Spinal cord (tissue), 10 donors: ENCODE results near the gene MGST2. TPM values are rescaled to one million over a fixed set of nuclear protein-coding genes. Genes with fewer than 3 reads are reported as not detected.

Experiments used
- DNase-seq, 6 donors: peaks; one replicate each; pipeline versions ENCODE4 v3.0.0 to v3.0.0-alpha.2; 2013 to 2015; ENCODE audit warnings: low spot score in 6 of 6, low read depth in 4 of 6
- H3K27ac ChIP-seq: one replicate; pipeline ENCODE4 v1.5.1; 2013; ENCODE audit warnings: low read depth, low read length, control low read depth
- H3K27me3 ChIP-seq: one replicate; pipeline ENCODE4 v1.6.1; 2013; ENCODE audit warnings: low read length; ENCODE audit not compliant: control insufficient read depth, insufficient read depth
- H3K36me3 ChIP-seq: one replicate; pipeline ENCODE4 v1.6.1; 2013; ENCODE audit warnings: low read length; ENCODE audit not compliant: control insufficient read depth, insufficient read depth
- H3K4me1 ChIP-seq: one replicate; pipeline ENCODE4 v1.6.1; 2013; ENCODE audit warnings: low read length; ENCODE audit not compliant: control insufficient read depth, insufficient read depth
- H3K4me3 ChIP-seq: one replicate; pipeline ENCODE4 v1.5.1; 2013; ENCODE audit warnings: low read depth, low read length, control low read depth
- H3K9me3 ChIP-seq: one replicate; pipeline ENCODE4 v1.6.1; 2013; ENCODE audit warnings: low read length; ENCODE audit not compliant: control insufficient read depth, insufficient read depth
- WGBS: methylation state at CpG from one replicate; pipeline ENCODE4 v1.1.5; 2013; ENCODE audit warnings: missing lambda C conversion rate; ENCODE audit not compliant: insufficient coverage; 5-methylcytosine and 5-hydroxymethylcytosine counted together
- polyA plus RNA-seq, 2 donors: library from polyadenylated mRNA; unstranded; fragments of 120-200 nt; gene quantifications; one replicate each; pipeline ENCODE4 v1.2.1, GENCODE V29; 2013; ENCODE audit not compliant: insufficient read length in 2 of 2
- total RNA-seq, 2 donors: library from RNA; depleted of rRNA in 1 of 2; stranded (reverse); fragments of 120-200 nt in 1 of 2; fragments of >200 nt in 1 of 2; gene quantifications; one replicate each; pipeline versions ENCODE4 v1.2.3 to v1.2.4, GENCODE V29; 2013 to 2014
- donor health status: healthy.

The MGST2 gene
- total and polyA plus RNA-seq, 4 donors, result 19.3 to 59.4 (median 25.0) TPM

- DNase-seq, result no peak
- H3K9me3 ChIP-seq, result no peaks in the 10 kb centered on the region
- no peaks in the 10 kb centered on the region for H3K4me1 ChIP-seq
- no peaks in the 10 kb centered on the region for H3K36me3 ChIP-seq
- H3K27me3 ChIP-seq, result peaks cover under 1% of the 10 kb centered on the region
- no peak overlapping the region for H3K27ac ChIP-seq
- no peak overlapping the region for H3K4me3 ChIP-seq
- WGBS, result 100% methylated on average over 3 of the region's 3 CpGs
These were observed 63.2 kb downstream of the MGST2 start for GRCh38 chr4:139728840-139729239.

GRCh38 chr4:139732991-139733570 is 67.5 kb downstream of the MGST2 start:
- Histone ChIP-seq H3K4me1 (peaks cover 17% of the 10 kb centered on the region), H3K4me3 (no peak overlapping the region), H3K27ac (no peak overlapping the region), H3K36me3 (no peaks in the 10 kb centered on the region), H3K27me3 (peaks cover 2% of the 10 kb centered on the region), H3K9me3 (no peaks in the 10 kb centered on the region)
- no CpG with 5 or more reads among the region's 4 CpGs for WGBS
- DNase-seq, result no peak

DNA sequence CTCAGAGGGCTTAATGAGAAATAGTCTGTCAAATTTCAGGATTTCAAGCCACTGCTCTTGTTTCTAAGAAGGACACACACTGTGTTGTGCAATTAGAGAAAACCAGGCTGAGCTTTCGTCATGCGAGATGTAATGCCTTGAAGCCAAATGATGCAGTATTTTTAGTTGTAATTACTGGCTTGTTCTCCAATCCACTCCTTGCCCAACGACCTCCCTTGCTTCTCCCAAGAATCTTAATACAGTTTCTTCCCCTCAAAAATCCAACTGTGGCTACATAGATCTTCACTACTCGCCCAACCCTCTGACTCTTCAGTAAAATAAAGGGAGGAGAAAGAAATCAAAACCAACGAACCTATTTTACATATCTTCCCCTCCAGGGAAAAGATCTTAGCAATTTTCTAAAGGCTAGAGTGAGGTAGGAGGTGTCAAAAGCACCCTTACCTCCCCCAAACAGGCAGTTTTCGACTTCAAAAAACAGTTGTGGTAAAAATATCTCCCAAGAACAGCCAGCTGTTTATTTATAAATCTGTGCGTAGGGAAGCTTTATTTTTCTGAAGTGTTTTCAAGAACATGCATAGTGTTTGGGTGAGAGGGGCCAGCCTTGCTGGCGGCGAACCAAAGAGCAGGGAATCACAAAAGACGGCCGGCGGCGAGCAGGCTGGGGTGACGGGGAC is 68.7 kb downstream of the MGST2 start:
- peaks cover 17% of the 10 kb centered on the region for H3K4me1 ChIP-seq
- H3K27ac ChIP-seq, result peak overlapping the region; percentile 81
- peak in 3 of 6 donors; percentile 22 to 81 (median 69) for DNase-seq
- whole genome bisulfite sequencing, result 0% methylated on average over 8 of the region's 14 CpGs
- no peaks in the 10 kb centered on the region for H3K9me3 ChIP-seq
- no peaks in the 10 kb centered on the region for H3K36me3 ChIP-seq
- peaks cover 2% of the 10 kb centered on the region for H3K27me3 ChIP-seq
- peak overlapping the region; percentile 63 for H3K4me3 ChIP-seq

DNA sequence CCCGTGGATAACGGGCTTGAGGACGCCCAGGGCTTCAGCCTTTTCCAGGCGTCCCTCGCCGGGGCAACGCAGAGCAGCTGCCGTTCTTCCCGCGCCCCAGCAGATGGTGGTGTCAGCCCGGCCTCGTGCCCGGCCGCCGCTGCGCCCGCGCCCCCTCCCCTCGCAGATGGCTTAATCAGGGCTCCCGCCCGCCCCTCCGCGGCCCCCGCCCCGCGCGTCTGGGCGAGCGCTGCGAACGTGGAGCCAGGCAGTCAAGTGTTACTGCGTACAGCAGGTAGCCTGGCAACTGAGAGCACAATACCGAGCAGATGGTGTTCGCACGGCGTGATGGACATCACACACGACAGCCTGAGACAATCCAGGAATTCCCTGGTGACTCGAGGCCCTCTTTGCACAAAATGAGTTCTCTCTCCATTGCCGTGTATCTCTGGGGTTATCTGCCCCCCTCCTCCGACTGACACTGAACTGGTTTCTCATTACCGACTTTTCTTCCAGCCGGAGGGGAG is 69.3 kb downstream of the MGST2 start:
- Histone ChIP-seq H3K4me3 (peak overlapping the region; percentile 63), H3K9me3 (no peaks in the 10 kb centered on the region), H3K4me1 (peaks cover 18% of the 10 kb centered on the region), H3K27ac (peak overlapping the region; percentile 87), H3K27me3 (peaks cover 2% of the 10 kb centered on the region), H3K36me3 (no peaks in the 10 kb centered on the region)
- peak; percentile 74 to 98 (median 86) for DNase-seq
- under 1% methylated on average over 39 of the region's 42 CpGs for WGBS

- DNase-seq, result peak in 4 of 6 donors; percentile 19 to 80 (median 50)
- no peaks in the 10 kb centered on the region for H3K9me3 ChIP-seq
- peak overlapping the region; percentile 87 for H3K27ac ChIP-seq
- H3K4me1 ChIP-seq, result peaks cover 25% of the 10 kb centered on the region
- H3K27me3 ChIP-seq, result peaks cover 2% of the 10 kb centered on the region
- peak overlapping the region; percentile 63 for H3K4me3 ChIP-seq
- under 1% methylated on average over 44 of the region's 59 CpGs for WGBS
- H3K36me3 ChIP-seq, result no peaks in the 10 kb centered on the region
These were observed 70.0 kb downstream of the MGST2 start for GRCh38 chr4:139735381-139736273.

DNA sequence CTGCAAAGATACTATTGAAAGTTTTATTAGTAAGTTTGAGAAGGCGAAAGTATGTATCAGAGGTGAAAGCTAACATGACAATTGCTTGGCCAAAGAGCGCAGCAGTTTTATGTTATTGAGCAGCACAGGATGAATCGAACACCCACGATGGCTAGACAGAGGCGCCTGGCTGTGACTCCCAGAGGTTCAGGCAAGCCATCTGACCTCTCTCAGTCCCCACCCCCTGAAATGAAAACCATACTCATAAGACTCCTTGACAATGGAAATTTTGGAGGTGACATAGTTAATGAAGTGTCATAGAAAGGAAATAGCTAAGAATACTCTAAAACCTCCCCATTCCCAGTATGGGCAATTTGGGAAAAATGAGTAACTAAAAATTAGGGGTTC is 70.6 kb downstream of the MGST2 start:
- Histone ChIP-seq H3K27ac (peak overlapping the region; percentile 87), H3K4me1 (peaks cover 29% of the 10 kb centered on the region), H3K4me3 (no peak overlapping the region), H3K9me3 (no peaks in the 10 kb centered on the region), H3K27me3 (peaks cover 2% of the 10 kb centered on the region), H3K36me3 (no peaks in the 10 kb centered on the region)
- WGBS, result 93% methylated on average over 2 of the region's 5 CpGs
- no peak for DNase-seq

DNA sequence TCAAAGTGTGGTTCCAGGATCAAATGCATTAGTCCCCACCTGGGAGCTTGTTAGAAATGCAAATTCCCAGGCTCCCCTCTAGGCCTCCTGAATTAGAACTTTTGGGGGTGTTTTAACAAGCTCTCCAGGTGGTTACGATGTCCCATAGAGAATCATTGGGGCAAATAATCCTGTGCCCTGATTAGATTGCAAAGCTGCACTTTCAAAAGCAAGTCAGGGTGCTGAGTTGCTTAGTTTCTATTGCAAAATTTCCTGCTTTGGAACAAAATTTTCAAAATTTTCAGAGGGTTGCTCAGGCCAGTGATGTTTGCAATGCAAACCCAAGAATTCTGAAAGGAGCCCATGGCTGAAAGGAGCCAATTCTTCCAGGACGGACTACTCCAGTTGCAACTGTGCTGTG is 71.0 kb downstream of the MGST2 start:
- H3K27me3 ChIP-seq, result peaks cover 2% of the 10 kb centered on the region
- no peaks in the 10 kb centered on the region for H3K9me3 ChIP-seq
- H3K27ac ChIP-seq, result no peak overlapping the region
- WGBS, result 94% methylated on average over 2 of the region's 2 CpGs
- H3K4me3 ChIP-seq, result no peak overlapping the region
- no peak for DNase-seq
- H3K36me3 ChIP-seq, result no peaks in the 10 kb centered on the region
- peaks cover 29% of the 10 kb centered on the region for H3K4me1 ChIP-seq

- DNase-seq, result no peak
- no peaks in the 10 kb centered on the region for H3K9me3 ChIP-seq
- H3K36me3 ChIP-seq, result no peaks in the 10 kb centered on the region
- no peak overlapping the region for H3K4me3 ChIP-seq
- peaks cover 29% of the 10 kb centered on the region for H3K4me1 ChIP-seq
- no peak overlapping the region for H3K27ac ChIP-seq
- no peaks in the 10 kb centered on the region for H3K27me3 ChIP-seq
- 89% methylated on average over 1 of the region's 2 CpGs for WGBS
These were observed 73.4 kb downstream of the MGST2 start for GRCh38 chr4:139738846-139739613.

DNA sequence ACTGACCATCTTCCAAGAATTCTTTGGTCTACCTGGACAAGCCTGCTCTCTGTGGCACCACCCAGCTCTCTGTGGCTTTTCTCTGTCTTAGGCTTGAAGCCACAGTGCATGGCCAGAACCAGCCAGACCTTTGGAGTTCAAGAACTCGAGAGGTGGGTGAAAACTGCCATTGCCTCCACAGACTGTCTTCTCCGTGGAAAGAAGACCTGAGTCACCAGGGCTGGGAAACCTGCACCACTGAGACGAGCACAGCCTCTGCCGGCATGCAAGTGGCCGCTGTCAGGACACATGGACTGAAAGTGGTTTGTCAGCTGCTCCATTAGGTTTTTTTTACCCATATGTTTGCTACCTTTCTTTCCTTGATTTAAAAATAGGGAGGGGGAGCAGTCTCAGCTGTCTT is 74.5 kb downstream of the MGST2 start:
- Histone ChIP-seq H3K9me3 (no peaks in the 10 kb centered on the region), H3K36me3 (no peaks in the 10 kb centered on the region), H3K27me3 (no peaks in the 10 kb centered on the region), H3K4me3 (no peak overlapping the region), H3K4me1 (peaks cover 23% of the 10 kb centered on the region), H3K27ac (peak overlapping the region; percentile 58)
- 51% methylated on average over 5 of the region's 5 CpGs for WGBS
- DNase-seq, result no peak
